GM18873 (cell line): ENCODE results near the gene ACAA1.
"Not testable (repeated sequence)": the region's sequence is repeated elsewhere in the genome, so short reads cannot be mapped to it uniquely, and the experiment has no call there.

ENCODE experiments used
- ATAC-seq: cut with Tn5 transposase; IDR thresholded peaks from one replicate; pipeline ENCODE4 v1.9.1; 2021; ENCODE audit warnings: mild to moderate bottlenecking, moderate library complexity, moderate number of reproducible peaks; ENCODE audit not compliant: unreplicated experiment, low FRiP score

ACAA1 gene

DNA sequence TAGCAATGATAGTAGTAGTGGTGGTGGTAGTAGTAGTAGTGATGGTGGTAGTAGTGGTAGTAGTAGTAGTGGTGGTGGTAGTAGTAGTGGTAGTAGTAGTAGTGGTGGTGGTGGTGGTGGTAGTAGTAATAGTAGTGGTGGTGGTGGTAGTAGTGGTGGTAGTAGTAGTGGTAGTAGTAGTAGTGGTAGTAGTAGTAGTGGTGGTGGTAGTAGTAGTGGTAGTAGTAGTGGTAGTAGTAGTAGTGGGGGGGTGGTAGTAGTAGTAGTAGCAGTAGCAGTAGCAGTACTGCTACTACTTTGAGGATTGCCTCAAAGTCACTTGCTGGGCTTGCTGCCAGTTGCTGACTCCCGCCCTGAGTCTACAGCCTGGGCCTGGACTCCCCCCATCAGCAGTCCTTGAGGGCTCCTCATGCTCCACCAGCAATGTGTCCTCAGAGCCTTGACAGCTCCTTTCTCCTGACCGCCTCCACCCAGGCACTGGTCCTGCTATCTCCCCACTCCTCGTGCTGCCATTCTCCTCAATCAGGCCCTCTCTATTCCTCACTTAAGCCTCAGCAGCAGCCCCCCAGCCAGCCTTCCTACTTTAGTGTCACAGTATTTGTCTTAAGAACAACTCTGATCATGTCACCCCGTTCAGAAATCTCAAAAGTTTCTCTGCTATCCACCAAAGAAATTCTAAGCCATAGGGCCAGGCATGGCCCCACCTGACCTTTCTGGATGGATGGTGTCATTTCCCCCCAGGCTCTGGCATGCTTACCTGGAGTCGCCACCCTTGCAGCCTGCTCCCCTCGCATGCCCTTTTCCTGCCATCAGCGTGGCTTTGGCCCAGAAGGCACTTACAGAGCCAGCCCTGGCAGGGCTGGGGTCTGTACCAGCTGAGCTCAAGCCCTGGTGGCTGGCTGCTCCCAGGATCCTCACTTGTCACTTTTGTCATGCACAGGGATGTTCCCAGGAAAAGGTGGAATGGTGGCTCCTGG is 52.3 kb downstream of the ACAA1 start:
- no peak for ATAC-seq

DNA sequence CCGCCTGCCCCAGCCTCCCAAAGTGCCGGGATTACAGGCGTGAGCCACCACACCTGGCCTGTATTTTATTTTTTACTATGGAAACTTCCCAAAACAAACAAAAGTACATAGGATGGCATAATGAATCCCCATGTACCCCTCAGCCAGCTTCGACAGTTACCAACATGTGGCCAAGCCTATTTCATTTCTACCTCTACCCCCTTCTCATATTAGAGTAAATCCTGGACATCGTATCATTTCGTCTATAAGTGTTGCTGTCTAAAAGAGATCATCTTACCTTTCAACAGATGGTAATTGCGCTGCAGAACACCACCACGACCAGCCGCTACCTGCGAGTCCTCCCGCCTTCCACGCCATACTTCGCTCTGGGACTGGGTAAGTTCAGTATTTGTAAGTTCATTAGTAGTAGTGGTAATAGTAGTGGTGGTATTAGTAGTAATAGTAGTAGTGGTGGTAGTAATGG is 53.0 kb downstream of the ACAA1 start:
- ATAC-seq, result no peak

DNA sequence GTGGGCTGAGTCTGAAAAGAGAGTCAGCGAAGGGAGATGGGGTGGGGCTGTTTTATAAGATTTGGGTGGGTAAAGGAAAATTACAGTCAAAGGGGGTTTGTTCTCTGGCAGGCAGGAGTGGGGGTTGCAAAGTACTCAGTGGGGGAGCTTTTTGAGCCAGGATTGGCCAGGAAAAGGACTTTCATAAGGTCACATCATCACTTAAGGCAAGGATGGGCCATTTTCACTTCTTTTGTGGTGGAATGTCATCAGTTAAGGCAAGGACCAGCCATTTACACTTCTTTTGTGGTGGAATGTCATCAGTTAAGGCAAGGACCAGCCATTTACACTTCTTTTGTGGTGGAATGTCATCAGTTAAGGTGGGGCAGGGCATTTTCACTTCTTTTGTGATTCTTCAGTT is 53.7 kb downstream of the ACAA1 start:
- ATAC-seq, result not testable (repeated sequence)

- not testable (repeated sequence) for ATAC-seq
These were observed 54.6 kb downstream of the ACAA1 start for GRCh38 chr3:38082296-38082695.

DNA sequence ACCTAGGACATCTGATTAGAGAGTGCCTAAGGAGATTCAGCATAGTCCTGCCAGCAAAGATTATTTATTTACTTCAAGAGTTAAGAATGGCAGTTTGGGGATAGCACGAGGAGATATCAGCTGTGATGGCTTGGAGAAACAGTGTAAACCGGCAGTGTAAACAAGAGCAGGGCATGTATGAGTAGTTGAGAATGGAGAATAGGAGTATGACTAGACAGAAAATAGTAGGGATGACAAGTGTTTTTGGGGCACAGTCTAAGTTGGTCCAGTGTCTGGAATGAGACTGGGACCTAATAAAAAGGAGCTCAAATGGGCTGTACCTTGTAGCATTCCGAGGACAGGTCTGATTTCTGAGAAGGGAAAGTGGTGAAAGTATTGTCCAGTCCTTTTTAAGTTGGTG is 59.9 kb downstream of the ACAA1 start:
- ATAC-seq, result not testable (repeated sequence)
